HG02970 (cell line): ENCODE data around the gene KCNK15.

Experiments used
- ATAC-seq: cut with Tn5 transposase; IDR thresholded peaks from one replicate; pipeline ENCODE4 v1.9.1; 2021; ENCODE audit warnings: mild to moderate bottlenecking, moderate library complexity, moderate number of reproducible peaks; ENCODE audit not compliant: unreplicated experiment, low FRiP score

Gene KCNK15

DNA sequence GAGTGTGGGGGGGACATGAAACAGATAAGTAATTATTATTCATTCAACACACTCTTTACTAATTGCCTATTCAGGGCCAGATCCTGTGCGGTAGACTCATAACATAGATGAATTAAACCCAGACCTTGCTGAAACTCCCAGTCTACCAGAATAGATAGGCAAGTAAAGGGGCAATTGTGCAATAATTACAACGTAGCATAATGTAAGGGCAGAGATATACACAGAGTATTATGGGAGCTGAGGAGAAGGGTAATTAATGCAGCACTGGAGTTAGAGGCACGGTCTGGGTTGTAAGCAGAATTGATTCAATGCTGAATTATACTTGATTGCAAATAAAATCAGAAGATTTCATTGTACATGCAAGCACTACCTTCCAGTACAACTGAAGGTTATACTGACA, 35.5 kb downstream of the KCNK15 start:
- ATAC-seq = no peak

- no peak for ATAC-seq
Observed at GRCh38 chr20:44781791-44782190, 36.1 kb downstream of the KCNK15 start.

GRCh38 chr20:44784688-44785087, 39.0 kb downstream of the KCNK15 start:
- no peak for ATAC-seq

DNA sequence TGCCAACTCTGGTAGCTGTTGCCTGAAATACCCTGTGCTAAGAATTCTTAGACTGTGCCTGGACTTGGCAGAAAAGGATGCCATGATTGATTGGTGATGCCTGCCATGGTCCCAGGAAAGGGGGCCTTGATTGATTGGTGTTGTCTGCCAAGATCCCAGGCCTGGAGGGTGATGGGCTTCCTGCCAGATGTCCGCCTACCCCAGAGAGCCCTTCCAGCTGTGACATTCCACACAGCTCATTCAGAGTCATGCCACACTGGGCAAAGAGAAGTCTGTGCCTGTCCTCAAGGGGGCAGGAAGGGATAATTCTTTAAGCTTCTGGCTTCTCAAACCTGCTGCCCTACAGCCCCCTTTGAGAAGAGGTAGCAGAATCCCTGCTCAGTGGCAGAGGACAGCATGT, 40.1 kb downstream of the KCNK15 start:
- no peak for ATAC-seq

DNA sequence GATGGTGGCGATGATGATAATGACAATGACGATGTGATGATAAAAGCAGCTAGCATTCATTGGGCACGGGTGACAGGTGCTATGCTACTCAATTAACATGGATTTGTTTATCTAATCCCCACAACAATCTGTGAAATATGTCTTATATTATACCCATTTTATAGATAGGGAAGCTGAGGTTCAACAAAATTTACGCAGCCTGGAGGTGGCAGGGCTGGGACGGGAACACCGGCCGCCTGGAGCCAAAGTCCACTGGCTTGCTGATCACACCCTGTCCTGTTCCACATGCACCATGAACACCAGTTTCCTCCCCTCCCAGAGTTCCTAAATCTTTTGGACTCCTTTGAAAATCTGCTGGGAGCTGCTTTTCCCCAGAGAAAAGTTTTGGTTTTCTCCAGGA, 41.6 kb downstream of the KCNK15 start:
- ATAC-seq = no peak

DNA sequence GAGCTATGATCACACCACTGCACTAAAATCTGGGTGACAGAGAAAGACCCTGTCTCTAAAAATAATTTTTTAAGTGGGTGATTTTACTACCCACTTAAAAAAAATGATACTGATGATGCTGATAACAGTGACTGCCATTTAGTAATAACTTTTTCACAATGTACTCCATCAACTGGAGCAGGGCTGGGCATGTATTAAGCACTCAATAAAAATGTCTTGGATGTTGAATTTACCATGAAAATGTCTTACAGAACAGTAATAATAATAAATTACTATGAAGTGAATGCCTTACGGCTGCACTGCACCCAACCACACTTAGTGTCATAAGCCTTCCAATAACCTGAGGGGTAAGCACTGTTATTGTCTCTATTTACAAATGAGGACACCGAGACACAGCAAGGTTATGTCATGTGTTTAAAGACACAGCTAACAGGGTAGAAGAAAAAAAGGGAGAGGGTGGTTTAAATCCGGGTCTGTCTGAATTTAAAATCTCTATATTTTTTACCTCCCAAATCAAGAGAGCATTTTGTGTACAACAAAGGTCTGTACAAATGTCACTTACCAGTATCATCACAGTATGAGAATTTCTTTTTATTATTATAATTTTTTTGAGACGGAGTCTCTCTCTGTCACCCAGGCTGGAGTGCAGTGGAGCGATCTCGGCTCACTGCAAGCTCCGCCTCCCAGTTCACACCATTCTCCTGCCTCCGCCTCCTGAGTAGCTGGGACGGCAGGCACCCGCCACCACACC, 43.2 kb downstream of the KCNK15 start:
- ATAC-seq = no peak

DNA sequence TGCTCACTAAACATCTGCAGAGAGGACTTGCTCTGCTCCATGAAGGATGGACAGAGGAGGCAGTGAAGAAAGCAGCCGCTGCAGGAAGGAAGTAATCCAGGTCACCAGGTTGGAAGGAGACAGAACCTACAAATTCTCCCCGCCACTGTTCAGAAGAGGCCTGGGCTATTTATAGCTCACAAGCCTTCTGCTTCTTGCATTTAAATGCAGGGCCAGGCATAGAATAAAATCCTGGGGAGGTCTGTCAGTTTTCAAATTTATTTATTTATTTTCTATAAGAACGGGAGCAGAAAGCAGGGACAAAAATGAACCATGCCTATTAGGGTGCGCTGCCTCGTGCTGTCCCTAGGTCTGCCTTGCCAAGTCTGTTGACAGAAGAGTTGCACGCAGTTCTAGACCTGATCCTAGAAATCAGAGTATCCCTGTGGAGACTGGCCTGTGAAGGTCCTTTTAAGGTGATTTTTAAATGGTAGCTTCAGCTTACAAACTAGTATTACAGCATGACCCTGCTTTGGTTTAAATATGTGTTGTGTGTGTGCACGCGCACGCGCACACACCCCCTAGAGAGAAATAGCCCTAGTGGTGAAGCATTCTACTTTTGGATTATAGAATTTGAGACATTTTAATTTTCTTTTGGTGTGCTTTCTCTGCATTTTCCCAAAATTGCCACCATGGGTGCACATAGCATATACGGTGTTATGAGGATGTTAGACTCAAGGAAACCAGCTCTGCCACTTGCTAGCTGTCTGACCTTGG, 45.2 kb downstream of the KCNK15 start:
- ATAC-seq = no peak

- no peak for ATAC-seq
Observed at GRCh38 chr20:44792796-44793195, 47.1 kb downstream of the KCNK15 start.

- ATAC-seq = no peak
Observed at GRCh38 chr20:44795836-44796235, 50.2 kb downstream of the KCNK15 start.

- no peak for ATAC-seq
Observed at GRCh38 chr20:44796311-44796710, 50.6 kb downstream of the KCNK15 start.

- no peak for ATAC-seq
Observed at GRCh38 chr20:44796758-44797457, 51.2 kb downstream of the KCNK15 start.

DNA sequence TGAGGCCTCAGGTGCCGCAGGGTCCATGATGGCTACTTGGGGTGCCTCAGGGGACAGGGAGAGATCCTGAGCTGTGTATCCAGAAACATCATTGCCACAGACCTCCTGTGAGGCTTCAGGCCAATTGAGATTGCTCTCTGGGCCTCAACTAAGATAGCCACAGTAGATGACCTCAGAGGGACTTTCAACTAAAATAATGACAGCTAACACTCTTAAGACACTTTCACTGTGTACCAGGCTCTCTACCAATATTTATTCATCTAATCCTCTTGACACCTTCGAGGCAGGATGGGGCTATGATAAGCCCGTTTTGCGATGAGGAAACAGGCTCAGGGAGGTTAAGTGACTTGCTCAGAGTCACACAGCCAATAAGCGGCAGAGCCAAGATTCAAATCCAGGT, 54.0 kb downstream of the KCNK15 start:
- ATAC-seq = no peak

DNA sequence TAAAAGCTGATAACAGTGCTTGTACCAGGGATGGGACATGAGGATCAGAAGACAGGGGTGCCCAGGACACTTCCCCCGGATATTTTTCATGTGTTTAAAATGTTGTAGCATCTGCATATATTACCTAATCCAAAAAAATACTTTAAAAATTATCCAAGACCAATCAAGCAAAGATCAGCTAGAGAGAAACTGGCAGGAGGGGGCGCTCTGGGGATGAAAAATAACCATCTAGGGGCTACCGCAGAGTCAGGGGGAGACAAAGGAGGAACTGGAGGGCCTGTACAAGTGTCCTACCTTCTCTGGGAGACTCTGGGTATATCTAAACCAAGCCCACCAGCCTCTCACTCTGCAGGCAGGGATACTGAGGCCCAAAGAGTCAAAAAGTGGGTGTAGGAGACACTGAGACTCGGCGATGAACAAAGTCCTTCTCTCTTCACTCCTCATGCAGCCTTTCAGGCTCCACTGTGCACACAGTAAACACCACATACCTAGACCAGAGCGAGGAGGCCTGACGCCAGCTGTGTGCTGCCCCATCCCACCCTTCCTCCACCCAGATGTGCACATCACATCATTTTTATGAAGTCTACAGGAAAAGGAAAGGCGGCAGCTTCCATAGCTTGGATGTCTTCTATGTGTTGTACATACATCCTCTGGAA, 54.9 kb downstream of the KCNK15 start:
- no peak for ATAC-seq
